Measurements from ENCODE around the gene LIN54. TPM values are rescaled to one million over a fixed set of nuclear protein-coding genes. Genes with fewer than 3 reads are reported as not detected.

LIN54 gene
- total and polyA plus RNA-seq, 8 donors = 1.2 to 40.3 (median 3.0) TPM

GRCh38 chr4:82898322-82899243 is 112.0 kb downstream of the LIN54 start:
- Histone ChIP-seq H3K27ac (peak overlapping the region; percentile 77 to 100 (median 99)), H3K4me3 (peak overlapping the region; percentile 60 to 74 (median 68)), H3K9me3 (no peaks in the 10 kb centered on the region), H3K36me3 (peaks cover 13 to 39% (median 28%) of the 10 kb centered on the region in 4 donors), H3K4me1 (peaks cover 15 to 52% (median 30%) of the 10 kb centered on the region in 4 donors), H3K27me3 (no peaks in the 10 kb centered on the region)
- DNase-seq = peak; percentile 41 to 76
- WGBS, 5 donors = 18 to 26% (median 21%) methylated on average over 7 of the region's 7 CpGs
- TF ChIP-seq POLR2A (IDR thresholded peaks at IDR 0.05) (no peak), POLR2AphosphoS5 (IDR thresholded peaks at IDR 0.05) (peak; percentile 2 to 81 (median 45)), CTCF (IDR thresholded peaks at IDR 0.05) (peak in 3 of 7 experiments; percentile 21 to 36 (median 27))
- intact Hi-C loops (cut with DNase I; ENCODE audit: low total_unique reads) = no loop called here

- intact Hi-C loops (cut with DNase I; ENCODE audit: low total_unique reads) = no loop called here
- peaks cover 18 to 57% (median 35%) of the 10 kb centered on the region in 4 donors for H3K4me1 ChIP-seq
- H3K9me3 ChIP-seq = no peaks in the 10 kb centered on the region
- DNase-seq = no peak
- H3K36me3 ChIP-seq = peaks cover 13 to 45% (median 36%) of the 10 kb centered on the region in 4 donors
- 75 to 81% (median 76%) methylated on average over 1 of the region's 1 CpG for WGBS, 5 donors
- no peak overlapping the region for H3K4me3 ChIP-seq
- H3K27ac ChIP-seq = no peak overlapping the region
- TF ChIP-seq POLR2AphosphoS5 (IDR thresholded peaks at IDR 0.05) = no peak
- TF ChIP-seq EP300 (IDR thresholded peaks at IDR 0.05) = no peak
- no peaks in the 10 kb centered on the region for H3K27me3 ChIP-seq
Observed at GRCh38 chr4:82896755-82897154, 113.9 kb downstream of the LIN54 start.

DNA sequence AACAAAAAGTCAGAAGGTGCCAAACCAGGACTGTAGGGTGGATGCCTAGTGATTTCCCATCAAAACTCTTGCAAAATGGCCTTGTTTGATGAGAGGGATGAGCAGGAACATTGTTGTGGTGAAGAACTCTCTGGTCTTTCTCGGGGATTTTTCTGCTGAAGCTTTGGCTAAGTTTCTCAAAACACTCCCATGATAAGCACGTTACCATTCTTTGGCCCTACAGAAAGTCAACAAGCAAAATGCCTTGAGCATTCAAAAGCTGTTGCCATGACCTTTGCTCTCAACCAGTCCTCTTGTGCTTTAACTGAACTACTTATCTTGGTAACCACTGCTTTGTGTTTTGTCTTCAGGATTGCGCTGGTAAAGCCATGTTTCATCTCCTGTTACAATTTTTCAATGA is 116.7 kb downstream of the LIN54 start:
- TF ChIP-seq POLR2AphosphoS5 (IDR thresholded peaks at IDR 0.05) (no peak), CTCF (IDR thresholded peaks at IDR 0.05) (no peak), EP300 (IDR thresholded peaks at IDR 0.05) (no peak), POLR2A (IDR thresholded peaks at IDR 0.05) (no peak)
- DNase-seq = no peak
- WGBS, 5 donors = 30 to 63% (median 49%) methylated on average over 3 of the region's 3 CpGs
- Histone ChIP-seq H3K4me1 (peaks cover 12 to 58% (median 35%) of the 10 kb centered on the region in 4 donors), H3K27ac (no peak overlapping the region), H3K27me3 (no peaks in the 10 kb centered on the region), H3K4me3 (no peak overlapping the region), H3K9me3 (no peaks in the 10 kb centered on the region), H3K36me3 (peaks cover 13 to 45% (median 36%) of the 10 kb centered on the region in 4 donors)
- intact Hi-C loops (cut with DNase I; ENCODE audit: low total_unique reads) = no loop called here

DNA sequence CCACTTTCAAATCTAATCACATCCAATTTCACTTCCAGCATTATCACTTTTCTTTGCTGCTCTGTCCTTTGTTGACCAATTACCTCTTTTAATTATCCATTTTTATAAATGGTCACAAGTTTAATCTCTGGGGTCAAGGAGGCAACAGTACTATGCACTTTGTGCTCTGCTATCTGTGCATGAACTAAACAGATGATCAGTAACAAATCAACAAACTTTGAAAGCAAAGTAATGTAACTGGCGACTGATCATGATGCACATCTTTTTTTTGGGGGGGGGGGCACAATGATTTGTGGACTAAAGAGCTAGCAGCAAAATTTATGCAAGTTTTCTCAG is 118.2 kb downstream of the LIN54 start:
- Histone ChIP-seq H3K4me3 (no peak overlapping the region), H3K9me3 (no peaks in the 10 kb centered on the region), H3K27me3 (no peaks in the 10 kb centered on the region), H3K36me3 (peaks cover 13 to 42% (median 35%) of the 10 kb centered on the region in 4 donors), H3K27ac (peak overlapping the region in 2 of 5 donors; percentile 96 to 98), H3K4me1 (peaks cover 10 to 57% (median 36%) of the 10 kb centered on the region in 4 donors)
- intact Hi-C loops (cut with DNase I; ENCODE audit: low total_unique reads) = no loop called here
- no peak for DNase-seq
- TF ChIP-seq EP300 (IDR thresholded peaks at IDR 0.05) (no peak), POLR2A (IDR thresholded peaks at IDR 0.05) (no peak), POLR2AphosphoS5 (IDR thresholded peaks at IDR 0.05) (no peak), CTCF (IDR thresholded peaks at IDR 0.05) (no peak)
- WGBS, 5 donors = 13 to 48% (median 35%) methylated on average over 1 of the region's 1 CpG

All from stomach (tissue), 9 donors.